ENCODE measurements around the gene GRID1.

GRCh38 chr10:86051586-86051985 lies 315.0 kb downstream of the GRID1 start:
- no peak for TF ChIP-seq CTCF (IDR thresholded peaks at IDR 0.05)
- TF ChIP-seq POLR2AphosphoS5 (IDR thresholded peaks at IDR 0.05; ENCODE audit: insufficient read depth in 1 of 2, low read depth in 1 of 2): no peak
